NCI-H2107 treated with DMSO at 0.1 percent for 48 hours (cell line): Measurements from ENCODE around the gene TMEM117.
"Not testable (repeated sequence)": the region's sequence is repeated elsewhere in the genome, so short reads cannot be mapped to it uniquely, and the experiment has no call there.

Experiments used
- DNase-seq: peaks from one replicate; lab custom pipeline; 2025; ENCODE audit not compliant: unreplicated experiment; lab: John Stamatoyannopoulos, UW

Gene TMEM117

GRCh38 chr12:44369998-44370397 is 534.1 kb downstream of the TMEM117 start:
- no peak for DNase-seq

- no peak for DNase-seq
Measured at GRCh38 chr12:44370982-44371381, 535.1 kb downstream of the TMEM117 start.

DNA sequence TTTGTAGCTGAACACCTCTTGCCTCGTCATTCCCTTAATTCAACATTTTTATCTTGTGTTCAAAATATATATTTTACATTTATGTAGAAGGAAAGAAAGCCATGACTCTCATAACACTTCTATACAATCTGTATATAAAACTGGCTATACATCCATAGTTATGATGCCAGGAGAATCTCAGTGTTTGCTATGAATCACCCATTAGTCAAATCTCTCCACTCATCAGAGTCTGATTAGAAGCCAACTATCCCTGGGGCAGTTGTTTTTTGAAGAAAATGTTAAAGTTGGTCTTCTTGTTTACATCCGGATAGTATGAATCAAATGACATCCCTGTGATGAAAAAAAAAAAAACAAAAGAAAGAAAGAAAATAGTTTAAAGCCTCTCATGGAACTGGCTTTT is 536.4 kb downstream of the TMEM117 start:
- no peak for DNase-seq

DNA sequence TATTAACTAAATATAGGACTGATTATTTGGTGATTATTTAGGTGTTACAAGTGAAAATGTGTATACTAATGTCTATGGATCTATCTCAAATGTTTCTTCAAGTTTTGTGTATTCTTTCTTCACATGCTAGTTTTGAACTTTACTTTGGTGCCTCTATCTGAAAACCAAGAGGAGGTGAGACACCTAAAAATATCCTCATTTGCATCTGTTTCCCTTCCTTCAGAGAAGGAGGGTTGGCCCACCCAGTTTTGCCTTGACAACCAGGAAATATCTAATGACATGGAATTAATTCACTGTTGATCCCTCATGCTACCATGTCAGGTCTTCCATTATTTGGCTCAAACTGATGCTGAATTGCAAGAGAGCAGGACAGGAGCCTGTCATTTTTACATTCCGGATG is 539.8 kb downstream of the TMEM117 start:
- no peak for DNase-seq

DNA sequence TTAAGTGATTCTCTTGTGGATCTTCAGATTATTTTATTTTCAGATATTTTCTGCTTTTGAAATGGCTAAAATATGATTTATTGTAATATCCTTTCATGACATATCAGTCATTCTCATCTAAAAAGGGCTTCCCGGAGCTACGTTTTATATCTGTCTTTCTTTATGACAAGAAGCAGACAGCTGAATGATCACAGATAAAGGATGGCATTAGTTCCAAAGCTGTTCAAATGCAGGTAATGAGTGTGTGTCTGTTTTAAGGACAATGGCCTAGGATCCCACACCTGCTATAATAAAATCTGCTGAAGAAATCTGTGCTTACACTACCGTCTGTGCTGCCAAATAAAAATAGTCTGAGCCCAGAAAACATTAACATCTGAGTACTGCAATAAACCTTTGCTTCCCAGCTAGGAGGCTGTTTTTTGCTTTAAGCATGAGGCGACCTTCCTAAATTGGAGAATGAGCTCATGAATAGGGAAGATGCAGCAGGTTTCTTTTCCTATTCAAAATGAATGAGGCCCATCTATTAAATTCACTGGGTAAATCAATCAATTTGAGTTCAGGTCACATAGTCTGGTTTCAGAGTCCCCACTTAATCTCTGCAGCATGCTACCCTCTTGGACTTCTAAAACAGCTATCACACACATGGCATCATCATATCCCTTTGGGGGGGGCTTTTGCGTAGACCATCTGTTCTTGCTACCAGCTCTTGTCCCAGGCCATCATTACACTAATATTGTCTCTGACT is 541.7 kb downstream of the TMEM117 start:
- no peak for DNase-seq

GRCh38 chr12:44379113-44379512 is 543.2 kb downstream of the TMEM117 start:
- DNase-seq: not testable (repeated sequence)

- no peak for DNase-seq
Measured at GRCh38 chr12:44379831-44380230, 544.0 kb downstream of the TMEM117 start.

- no peak for DNase-seq
Measured at GRCh38 chr12:44380861-44381260, 545.0 kb downstream of the TMEM117 start.

GRCh38 chr12:44381341-44381740 is 545.5 kb downstream of the TMEM117 start:
- DNase-seq: no peak

DNA sequence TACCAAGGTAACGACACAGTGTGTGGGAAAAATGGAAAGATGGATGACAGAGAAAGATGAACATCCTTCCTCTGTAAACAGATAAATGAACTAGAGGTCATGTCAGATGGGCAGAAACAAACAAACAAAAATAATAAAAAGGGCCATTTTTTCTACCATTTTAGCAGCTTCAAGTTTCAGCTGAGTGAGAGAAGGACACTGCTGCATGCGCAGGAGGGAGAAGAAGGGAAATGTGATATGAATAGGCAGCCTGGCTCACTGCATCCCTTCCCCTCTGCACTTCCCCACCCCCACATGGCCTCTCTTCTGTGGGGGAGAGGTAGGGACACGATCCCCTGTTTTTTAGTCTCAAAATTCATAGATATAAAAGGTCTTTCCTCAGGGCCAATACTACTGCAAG is 548.3 kb downstream of the TMEM117 start:
- DNase-seq: no peak

DNA sequence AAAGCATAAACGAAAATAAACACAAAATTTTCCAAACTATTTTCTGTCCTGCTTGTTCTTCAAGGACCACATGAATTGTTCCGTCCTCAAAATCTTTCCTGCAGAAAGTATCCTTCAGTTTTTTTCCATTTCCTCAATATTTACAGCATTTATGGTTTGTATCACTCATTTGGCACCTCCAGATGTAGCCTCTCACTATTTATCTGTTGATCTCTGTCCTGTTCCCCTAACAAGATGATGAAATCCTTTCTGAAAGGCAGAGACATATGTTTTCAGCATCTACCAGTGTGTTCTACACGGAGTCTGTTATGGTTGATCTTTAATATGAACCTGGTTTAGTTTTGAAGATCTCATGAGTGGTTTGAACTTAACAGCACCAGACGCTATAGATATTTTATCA is 550.1 kb downstream of the TMEM117 start:
- DNase-seq: no peak

- no peak for DNase-seq
Measured at GRCh38 chr12:44387581-44387980, 551.7 kb downstream of the TMEM117 start.

DNA sequence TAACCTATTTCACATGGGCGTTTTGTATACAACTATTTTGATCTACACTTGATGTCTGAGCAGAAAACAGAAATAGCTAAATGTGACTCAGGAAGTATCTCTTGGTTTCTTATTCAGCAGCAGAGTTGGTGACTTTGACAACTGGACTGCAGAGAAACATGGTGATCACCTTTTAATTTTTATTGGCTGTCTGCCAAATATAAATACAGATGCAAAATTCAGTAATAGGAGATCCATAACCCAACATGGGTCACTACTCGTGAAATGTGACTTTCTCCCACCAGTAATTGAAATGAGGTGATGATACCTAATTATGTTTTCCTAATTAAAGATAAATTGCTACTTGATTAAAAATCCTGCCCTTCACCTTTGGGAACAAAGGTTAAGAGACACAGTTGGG is 553.2 kb downstream of the TMEM117 start:
- DNase-seq: no peak

DNA sequence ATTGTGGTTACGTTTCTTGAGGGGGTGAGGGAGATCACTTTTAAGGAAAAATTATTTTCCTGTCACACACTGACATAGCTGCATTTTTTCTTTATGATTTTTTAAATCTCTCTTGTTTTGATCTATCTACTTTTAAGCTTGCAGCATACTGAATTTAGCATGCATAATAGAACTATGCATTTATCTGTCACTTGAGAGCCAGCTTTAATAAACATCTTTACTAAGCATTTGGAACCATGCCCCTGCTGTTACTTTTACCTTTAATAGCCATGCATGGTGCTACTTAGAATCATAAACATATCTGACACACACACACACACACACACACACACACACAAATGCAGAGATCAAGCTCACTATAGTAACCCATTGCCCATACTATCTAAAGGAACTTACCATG is 554.0 kb downstream of the TMEM117 start:
- DNase-seq: no peak

DNA sequence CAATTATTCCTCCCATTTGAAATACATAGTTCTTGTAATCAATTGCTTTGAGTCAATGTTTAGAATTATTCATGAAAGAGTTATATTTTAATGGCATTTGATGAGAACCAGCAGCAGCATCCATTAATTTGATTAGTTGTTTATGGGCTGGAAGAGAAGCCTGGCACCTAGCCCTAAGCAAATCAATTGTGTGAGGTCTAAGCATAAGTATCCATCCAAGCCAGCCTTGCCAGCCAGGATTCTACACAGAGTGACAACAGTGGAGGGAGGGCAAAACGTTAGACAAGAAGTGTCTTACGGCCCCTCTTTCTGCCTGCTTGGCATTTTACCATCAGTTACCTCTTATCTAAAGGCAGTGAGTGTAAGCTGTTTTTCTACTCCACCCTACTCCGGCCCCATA is 561.8 kb downstream of the TMEM117 start:
- DNase-seq: no peak

- DNase-seq: no peak
Measured at GRCh38 chr12:44403185-44403584, 567.3 kb downstream of the TMEM117 start.

- DNase-seq: no peak
Measured at GRCh38 chr12:44405297-44405696, 569.4 kb downstream of the TMEM117 start.

- DNase-seq: no peak
Measured at GRCh38 chr12:44422559-44422958, 586.7 kb downstream of the TMEM117 start.

DNA sequence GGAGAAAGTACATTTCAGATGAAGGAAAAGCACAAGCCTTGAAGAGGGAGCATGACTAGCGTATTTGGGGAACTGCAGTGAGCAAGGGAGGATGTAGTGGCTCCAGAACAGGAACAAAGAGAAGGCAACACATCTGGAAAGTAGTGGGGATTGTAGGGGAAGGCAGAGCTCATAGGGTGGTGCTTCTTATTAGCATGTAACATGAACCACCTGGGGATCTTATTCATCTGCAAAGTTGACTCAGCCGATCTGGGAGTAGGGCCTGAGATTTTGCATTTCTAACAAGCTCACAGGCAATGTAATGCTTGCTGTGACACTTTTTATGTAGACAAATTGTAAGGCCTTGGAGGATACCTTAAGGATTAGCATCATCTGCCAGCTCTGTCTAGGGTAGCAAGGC is 592.9 kb downstream of the TMEM117 start:
- no peak for DNase-seq

GRCh38 chr12:44431647-44432343 is 595.9 kb downstream of the TMEM117 start:
- no peak for DNase-seq

GRCh38 chr12:44433659-44434058 is 597.8 kb downstream of the TMEM117 start:
- no peak for DNase-seq

- no peak for DNase-seq
Measured at GRCh38 chr12:44436756-44437155, 600.9 kb downstream of the TMEM117 start.
